GM21423 (cell line): ENCODE results near the gene FOXO3.
"Not testable (repeated sequence)": the region's sequence is repeated elsewhere in the genome, so short reads cannot be mapped to it uniquely, and the experiment has no call there.

Experiments used
- ATAC-seq: cut with Tn5 transposase; IDR thresholded peaks from one replicate; pipeline ENCODE4 v1.9.1; 2021; ENCODE audit warnings: mild to moderate bottlenecking, moderate library complexity; ENCODE audit not compliant: unreplicated experiment

The FOXO3 gene

DNA sequence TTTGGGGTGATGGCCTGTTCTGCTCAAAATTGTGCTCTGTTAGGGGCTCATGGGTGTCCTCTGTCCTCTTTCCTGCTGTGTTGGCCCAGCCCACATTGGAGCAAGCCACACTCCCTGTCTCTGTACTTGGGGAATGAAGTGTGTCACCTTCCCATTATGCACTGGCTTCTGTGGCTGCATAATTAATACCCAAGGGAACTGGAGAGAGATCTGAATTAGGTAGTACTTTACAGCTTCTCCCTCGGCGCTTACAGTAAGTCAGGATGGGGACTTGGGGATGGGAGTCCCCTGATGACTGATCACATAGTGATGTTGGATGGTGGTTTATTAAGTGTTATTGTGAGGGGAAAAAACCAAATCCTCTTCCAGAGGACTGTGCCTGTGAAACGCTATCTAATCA is 116.6 kb downstream of the FOXO3 start:
- no peak for ATAC-seq

DNA sequence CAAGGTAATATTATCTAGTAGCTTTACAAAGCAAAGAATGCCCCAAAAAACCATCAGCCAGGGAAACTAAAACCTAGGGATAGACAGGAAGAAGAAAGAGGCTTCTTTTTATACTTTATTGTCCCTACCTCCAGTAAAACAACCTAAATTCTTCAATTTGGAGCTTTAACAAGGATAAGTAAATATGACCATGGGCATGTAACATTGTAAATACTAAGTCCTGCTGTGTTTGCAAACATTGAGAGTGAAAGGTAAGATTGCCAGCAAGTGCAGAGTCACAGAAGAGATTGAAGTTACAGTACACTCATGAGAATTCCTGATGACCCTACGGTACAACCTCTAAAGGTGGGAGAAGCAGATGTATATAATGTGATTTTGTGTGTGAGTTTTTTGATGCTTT is 117.2 kb downstream of the FOXO3 start:
- no peak for ATAC-seq

GRCh38 chr6:108680314-108680713 is 119.6 kb downstream of the FOXO3 start:
- not testable (repeated sequence) for ATAC-seq

DNA sequence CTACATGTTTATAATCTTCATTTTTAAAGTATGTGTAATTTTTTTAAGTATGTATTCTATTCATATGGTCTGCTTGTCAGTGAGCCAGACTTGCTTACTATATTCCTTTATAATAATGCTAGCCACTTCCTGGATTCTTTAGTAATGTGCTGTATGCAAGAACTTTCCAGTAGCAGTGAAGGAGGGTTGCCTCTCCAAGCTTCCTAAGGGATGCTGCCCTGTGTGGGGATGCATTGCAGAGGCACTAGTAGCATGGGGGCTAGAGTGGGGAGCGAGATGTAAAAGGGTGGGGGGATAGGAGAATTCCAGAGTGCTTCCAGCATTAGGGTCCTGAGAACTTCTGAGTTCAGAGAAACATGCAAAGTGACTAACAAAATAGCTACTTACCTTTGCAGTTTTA is 121.0 kb downstream of the FOXO3 start:
- not testable (repeated sequence) for ATAC-seq

DNA sequence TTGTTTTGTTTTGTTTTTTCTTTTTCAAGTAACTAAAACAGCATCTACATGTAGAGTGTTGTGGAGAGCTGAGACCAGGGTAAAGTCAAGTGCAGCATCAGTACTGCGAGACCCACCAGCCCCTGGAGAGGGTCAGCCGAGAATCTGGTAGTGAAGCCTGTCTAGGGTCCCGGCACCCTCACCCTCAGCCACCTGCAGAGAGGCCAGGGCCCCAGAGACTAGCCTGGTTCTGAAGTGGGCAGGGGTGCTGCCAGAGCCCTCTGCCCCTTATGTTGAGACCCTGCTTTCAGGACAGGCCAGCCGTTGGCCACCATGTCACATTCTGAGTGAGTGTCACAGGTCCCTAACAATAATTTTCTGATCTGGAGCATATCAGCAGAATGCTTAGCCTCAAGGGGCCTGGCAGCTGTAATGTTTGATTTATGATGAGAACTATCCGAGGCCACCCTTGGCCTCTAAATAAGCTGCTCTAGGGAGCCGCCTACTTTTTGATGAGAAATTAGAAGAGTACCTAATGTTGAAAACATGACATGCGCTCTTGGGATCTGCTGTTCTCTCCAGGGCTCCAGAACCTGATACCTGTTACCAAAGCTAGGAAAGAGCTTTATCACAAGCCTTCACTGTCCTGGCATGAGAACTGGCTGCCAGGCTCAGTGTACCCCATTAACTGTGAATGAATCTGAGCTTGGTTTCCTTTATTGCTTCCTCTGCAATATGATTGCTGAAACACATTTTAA is 121.8 kb downstream of the FOXO3 start:
- not testable (repeated sequence) for ATAC-seq

DNA sequence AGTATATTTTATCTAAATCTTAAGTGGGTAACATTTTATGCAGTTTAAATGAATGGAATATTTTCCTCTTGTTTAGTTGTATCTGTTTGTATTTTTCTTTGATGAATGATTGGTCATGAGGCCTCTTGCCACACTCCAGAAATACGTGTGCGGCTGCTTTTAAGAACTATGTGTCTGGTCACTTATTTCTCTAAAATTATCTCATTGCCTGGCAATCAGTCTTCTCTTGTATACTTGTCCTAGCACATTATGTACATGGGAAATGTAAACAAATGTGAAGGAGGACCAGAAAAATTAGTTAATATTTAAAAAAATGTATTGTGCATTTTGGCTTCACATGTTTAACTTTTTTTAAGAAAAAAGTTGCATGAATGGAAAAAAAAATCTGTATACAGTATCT is 123.3 kb downstream of the FOXO3 start:
- ATAC-seq, result not testable (repeated sequence)

DNA sequence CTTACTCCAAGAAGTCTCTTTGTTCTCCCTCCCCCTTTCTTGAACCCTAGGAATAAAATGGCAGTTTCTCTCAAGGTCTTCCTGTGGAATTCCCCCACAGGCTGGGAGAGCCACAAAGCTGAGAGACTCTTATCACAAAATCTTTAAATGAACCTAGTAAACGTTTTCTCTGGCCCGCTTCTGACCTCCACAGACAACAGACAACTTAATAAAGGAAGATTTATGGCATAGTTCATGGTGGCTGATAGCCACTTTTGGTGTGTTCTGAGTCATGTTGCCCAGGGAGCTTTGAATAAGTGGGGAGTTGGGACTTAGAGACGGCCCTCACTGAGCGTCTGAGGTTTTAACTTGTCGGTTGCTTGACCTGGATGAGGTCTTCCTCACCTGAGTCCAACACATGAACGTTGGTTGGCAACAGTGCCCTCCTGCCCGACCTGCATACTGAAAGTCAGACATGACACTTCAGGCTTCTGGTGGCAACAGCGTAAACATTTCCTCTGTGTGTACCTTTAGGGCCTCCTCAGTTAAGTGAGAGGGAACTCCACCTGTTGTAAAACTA is 124.1 kb downstream of the FOXO3 start:
- ATAC-seq, result no peak

GRCh38 chr6:108685970-108686369 is 125.3 kb downstream of the FOXO3 start:
- no peak for ATAC-seq

DNA sequence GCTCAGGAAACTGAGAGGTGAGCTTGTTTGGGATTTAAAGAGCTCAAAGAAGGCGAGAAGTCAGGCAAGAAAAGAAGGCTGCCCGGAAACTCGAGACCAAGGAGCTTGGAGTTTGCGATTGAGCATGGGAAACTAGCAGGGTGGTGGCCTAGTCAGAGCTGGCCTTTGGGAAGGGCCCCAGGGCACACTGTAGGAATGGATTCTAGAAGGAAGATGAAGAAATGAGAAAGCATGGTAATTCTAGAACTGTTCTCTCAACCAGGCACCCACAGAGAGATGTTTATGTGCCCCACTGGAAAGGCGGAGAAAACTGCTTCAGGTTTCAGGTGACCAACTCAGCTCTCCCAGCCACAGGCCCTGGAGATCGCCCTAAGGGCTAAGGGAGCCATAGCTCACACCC is 126.2 kb downstream of the FOXO3 start:
- no peak for ATAC-seq

GRCh38 chr6:108687921-108688320 is 127.2 kb downstream of the FOXO3 start:
- no peak for ATAC-seq

GRCh38 chr6:108689272-108690161 is 128.8 kb downstream of the FOXO3 start:
- no peak for ATAC-seq

- no peak for ATAC-seq
Measured at GRCh38 chr6:108690326-108691049, 129.8 kb downstream of the FOXO3 start.

DNA sequence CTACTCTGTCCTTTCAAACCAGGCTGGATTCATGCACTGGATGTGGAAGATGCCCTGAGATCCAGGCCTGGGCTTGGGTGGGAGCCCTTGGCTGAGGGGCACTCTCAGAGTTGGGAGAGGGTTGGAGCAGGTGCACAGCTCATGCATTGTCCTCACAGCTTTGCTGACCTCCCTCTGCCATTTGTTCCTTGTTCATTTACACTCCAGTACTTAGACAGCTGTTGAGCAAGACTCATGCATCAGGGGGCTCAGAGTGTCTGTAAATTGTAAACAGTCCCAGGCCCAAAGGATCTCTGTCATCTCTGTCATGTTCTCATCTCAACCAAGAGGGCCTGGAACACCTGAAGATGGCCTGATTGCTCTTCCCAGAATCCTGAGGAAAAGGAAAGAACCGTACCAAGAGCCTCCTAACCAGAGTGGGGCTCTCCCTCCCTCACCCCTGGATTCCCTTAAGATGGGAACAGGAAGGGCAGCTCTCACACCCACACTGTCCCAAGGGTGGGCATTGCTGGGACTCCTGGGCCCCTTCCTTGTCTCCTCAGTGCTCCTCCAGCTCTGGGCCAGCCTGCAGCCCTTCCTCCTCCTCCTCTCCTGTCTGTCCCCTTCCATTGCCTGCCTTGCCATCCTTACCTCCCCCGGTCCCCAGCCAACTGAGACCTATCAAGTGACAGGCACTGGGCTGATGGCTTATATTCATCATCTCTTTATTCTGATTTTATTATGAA is 132.9 kb downstream of the FOXO3 start:
- ATAC-seq, result no peak

- ATAC-seq, result no peak
Measured at GRCh38 chr6:108694816-108695215, 134.1 kb downstream of the FOXO3 start.

DNA sequence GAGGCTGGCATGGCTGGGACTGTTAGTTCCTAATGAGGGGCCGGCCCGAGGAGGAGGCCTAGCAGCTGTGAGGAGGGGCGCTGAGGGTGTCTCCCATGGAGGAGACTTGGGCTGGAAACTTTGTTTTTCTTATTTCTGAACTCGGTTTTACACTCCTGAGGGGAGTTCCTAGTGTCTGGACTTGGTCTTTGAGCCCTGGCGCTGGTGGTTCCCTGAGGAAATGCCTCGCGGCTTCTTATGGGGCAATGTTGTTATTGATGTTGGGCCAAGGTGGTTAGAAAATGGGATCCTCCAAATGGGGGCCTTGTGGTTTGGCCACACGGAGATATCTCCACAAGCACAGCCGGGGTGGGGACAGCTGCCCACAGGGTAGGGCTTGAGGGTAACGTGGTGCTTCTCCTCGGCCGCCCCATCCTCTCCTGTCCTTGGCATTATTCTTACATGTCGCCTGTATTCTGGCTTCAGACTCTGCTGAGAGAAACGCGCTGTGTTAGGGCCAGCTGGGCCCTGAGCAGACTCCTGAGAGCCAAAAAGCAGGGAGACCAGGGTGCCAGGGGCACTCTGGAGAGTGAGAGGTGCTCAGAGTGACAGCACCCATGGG is 136.9 kb downstream of the FOXO3 start:
- ATAC-seq, result no peak

- ATAC-seq, result no peak
Measured at GRCh38 chr6:108698593-108699289, 138.0 kb downstream of the FOXO3 start.

DNA sequence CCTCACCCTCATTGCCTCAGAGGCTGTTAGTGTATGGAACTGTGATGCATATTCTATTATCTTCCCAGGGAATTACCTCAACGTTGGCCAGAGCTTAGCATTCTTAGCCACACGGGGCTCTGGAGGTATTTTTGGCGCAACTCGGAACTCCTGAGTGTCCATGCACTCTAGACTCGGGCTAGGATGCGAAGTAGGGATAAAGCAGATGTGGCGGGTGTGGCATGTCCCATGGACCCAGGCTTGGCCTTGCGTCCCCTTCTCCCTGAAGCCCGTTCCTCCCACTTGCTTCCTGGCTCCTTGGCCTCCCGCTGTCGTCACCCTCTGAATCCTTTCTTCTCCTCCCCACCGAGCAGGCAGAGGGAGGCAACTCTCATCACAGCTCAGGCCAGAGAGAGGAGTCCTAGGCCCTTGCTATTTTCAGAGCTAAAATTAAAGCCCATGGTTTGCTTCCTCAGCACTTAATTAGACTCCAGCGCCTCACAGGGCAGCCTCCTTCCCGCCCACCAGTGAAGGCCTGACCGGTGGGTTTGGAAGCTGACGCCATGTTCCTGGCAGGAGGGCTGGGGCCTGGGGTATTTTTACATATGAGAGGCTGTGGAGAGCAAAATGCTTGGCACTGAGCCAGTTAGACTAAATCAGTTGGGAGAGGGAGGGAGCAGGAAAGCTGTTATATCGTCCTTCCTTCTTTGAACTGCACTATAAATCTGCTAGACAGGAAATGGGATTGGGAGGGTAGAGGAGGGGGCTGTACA is 138.7 kb downstream of the FOXO3 start:
- ATAC-seq, result no peak

- ATAC-seq, result no peak
Measured at GRCh38 chr6:108702106-108702851, 141.6 kb downstream of the FOXO3 start.
